Kidney epithelial cell (primary cell): ENCODE data around the gene LHFPL3. TPM values are rescaled to one million over a fixed set of nuclear protein-coding genes. Genes with fewer than 3 reads are reported as not detected.
A peak's percentile ranks its signal among the peaks of the same experiment; 100 is the strongest.

Experiments used
- DNase-seq: peaks from one replicate; pipeline ENCODE4 v3.0.0-alpha.2; 2010; ENCODE audit warnings: low read depth
- H3K27me3 ChIP-seq: 2 replicates; pipeline ENCODE4 v1.6.0; 2011; ENCODE audit warnings: low read length; ENCODE audit not compliant: control insufficient read depth, insufficient read depth
- H3K36me3 ChIP-seq: 2 replicates; pipeline ENCODE4 v1.5.1; 2011; ENCODE audit warnings: low read length; ENCODE audit not compliant: control insufficient read depth, insufficient read depth
- H3K4me3 ChIP-seq: 2 replicates; pipeline ENCODE4 v1.5.1; 2011; ENCODE audit warnings: low read depth, mild to moderate bottlenecking, control low read depth, low read length
- total RNA-seq: library from RNA; depleted of rRNA; stranded (reverse); fragments of >200 nt; gene quantifications from 2 replicates; pipeline ENCODE4 v1.2.3, GENCODE V29; 2015
- TF ChIP-seq, protein P1 (sequence below): IDR thresholded peaks from 2 replicates; pipeline ENCODE4 v1.5.1; 2011; ENCODE audit warnings: mild to moderate bottlenecking, moderate library complexity, low read length, control low read depth, inconsistent platforms; ENCODE audit not compliant: insufficient read depth, poor library complexity, severe bottlenecking

Gene LHFPL3
- total RNA-seq, 1 donor from 2014 or later: not detected

DNA sequence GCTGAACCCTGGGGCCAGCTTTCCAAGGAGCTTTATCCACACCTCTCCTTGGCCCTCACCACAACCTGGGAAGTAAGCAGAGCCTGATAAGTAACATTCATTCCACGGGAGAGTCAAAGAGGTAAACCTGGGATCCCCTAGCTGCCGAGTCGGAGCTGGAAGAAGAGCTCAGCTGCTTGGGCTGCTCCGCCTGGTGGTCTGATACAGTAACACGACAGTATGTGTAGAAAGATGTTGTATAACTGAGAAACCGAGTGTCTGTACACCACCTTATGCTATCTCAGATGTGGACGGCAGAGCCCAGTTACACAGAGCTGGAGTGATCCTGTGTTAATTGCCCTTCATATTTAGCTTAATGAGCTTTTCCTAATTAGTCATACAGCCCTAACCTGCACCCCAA is 534.3 kb downstream of the LHFPL3 start:
- TF ChIP-seq, protein P1, sequence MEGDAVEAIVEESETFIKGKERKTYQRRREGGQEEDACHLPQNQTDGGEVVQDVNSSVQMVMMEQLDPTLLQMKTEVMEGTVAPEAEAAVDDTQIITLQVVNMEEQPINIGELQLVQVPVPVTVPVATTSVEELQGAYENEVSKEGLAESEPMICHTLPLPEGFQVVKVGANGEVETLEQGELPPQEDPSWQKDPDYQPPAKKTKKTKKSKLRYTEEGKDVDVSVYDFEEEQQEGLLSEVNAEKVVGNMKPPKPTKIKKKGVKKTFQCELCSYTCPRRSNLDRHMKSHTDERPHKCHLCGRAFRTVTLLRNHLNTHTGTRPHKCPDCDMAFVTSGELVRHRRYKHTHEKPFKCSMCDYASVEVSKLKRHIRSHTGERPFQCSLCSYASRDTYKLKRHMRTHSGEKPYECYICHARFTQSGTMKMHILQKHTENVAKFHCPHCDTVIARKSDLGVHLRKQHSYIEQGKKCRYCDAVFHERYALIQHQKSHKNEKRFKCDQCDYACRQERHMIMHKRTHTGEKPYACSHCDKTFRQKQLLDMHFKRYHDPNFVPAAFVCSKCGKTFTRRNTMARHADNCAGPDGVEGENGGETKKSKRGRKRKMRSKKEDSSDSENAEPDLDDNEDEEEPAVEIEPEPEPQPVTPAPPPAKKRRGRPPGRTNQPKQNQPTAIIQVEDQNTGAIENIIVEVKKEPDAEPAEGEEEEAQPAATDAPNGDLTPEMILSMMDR: no peak
- DNase-seq: no peak
- no peaks in the 10 kb centered on the region for H3K36me3 ChIP-seq
- H3K27me3 ChIP-seq: no peaks in the 10 kb centered on the region
- no peak overlapping the region for H3K4me3 ChIP-seq

DNA sequence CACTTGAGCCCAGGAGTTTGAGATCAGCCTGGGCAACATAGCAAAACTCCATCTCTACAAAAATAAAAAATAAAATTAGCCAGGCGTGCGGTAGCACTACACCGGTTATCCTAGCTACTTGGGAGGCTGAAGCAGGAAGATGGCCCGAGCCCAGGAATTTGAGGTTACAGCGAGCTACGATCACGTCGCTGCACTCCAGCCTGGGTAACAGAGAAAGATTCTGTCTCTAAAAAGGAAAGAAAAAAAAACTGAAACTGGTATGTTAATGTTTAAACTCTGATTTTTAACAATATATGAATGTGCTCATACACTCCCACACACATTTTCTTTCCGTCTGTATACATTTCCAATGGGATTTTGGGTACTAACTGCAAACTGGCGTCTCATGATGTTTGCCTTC is 545.0 kb downstream of the LHFPL3 start:
- TF ChIP-seq, protein P1: no peak
- no peaks in the 10 kb centered on the region for H3K27me3 ChIP-seq
- no peaks in the 10 kb centered on the region for H3K36me3 ChIP-seq

DNA sequence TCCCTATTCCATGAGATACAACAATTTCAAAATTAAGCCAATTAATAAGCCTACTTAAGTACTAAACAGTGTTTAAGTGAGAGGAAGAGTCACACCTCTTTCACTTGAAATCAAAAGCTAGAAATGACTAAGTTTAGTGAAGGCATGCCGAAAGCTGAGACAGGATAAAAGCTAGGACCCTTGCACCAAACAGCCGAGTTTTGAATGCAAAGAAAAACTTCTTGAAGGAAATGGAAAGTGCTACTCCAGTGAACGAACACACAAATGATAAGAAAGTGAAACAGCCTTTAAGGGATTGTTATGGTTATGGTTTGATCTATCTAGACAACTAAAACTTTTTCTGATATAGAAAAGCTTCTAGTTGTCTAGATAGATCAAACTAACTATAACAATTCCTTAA is 550.2 kb downstream of the LHFPL3 start:
- Histone ChIP-seq H3K36me3 (no peaks in the 10 kb centered on the region), H3K27me3 (no peaks in the 10 kb centered on the region), H3K4me3 (no peak overlapping the region)
- TF ChIP-seq, protein P1: no peak
- no peak for DNase-seq

More for the DNA sequence above, 545.0 kb downstream of the LHFPL3 start:
- DNase-seq: no peak
- no peak overlapping the region for H3K4me3 ChIP-seq

DNA sequence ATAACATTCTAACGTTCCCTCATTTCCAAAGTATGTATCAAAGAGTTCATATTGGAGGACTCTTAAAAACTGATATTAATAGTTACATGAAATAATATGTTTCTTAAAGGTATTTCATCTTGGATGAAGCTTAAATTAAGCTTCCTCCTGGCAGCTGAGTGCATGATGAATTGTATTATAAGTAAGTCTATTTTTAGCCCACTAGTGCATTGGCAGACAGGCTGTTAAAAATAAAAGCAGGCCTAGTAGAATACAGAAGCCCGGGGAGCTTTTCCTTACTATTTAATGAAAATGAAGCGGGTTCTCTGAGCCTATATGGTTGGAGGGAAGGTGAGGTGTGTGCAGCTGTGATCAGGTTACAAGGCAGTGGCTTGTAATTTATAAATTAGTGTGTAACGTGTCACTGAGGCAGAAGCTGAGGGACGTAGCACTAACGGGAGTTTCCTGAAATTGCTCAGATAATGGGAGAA is 554.9 kb downstream of the LHFPL3 start:
- TF ChIP-seq, protein P1: no peak
- H3K4me3 ChIP-seq: no peak overlapping the region
- H3K36me3 ChIP-seq: no peaks in the 10 kb centered on the region
- no peak for DNase-seq
- no peaks in the 10 kb centered on the region for H3K27me3 ChIP-seq

DNA sequence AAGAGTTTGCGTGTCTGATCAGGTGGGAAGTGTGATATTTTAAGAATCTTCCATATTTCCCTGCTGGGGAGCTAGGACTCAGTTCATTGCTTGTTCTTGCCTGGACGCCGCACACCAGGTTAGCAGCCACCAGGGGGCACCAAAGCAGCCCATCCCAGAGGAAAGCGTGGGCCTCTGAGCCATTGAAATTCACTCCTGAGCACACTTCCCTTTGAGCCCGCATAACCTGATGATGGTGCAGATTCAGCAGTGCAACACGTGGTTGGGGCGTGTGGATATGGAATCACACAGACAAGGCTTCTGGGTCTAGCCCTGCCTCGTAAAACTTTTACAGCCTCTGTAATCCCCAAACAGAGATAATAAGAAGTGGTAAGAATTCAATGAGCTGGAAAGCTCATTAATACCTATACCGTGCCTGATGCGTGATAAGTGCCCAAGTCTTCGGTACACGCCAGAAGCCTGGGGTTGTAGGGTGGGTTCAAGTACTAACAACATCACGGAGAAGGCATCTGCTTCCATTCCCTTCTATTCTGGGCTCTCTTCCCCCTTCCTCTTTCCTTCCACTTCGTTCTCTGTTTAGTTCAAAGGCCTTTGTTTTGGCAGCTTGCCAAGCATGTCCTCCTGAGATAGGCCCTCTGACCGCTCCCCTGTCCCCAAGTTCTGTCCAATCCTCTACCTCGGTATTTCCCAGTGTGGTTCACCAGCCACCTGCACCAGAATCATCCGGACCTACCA is 555.5 kb downstream of the LHFPL3 start:
- Histone ChIP-seq H3K4me3 (no peak overlapping the region), H3K36me3 (no peaks in the 10 kb centered on the region), H3K27me3 (no peaks in the 10 kb centered on the region)
- TF ChIP-seq, protein P1: peak; percentile 96
- DNase-seq: peak; percentile 61

DNA sequence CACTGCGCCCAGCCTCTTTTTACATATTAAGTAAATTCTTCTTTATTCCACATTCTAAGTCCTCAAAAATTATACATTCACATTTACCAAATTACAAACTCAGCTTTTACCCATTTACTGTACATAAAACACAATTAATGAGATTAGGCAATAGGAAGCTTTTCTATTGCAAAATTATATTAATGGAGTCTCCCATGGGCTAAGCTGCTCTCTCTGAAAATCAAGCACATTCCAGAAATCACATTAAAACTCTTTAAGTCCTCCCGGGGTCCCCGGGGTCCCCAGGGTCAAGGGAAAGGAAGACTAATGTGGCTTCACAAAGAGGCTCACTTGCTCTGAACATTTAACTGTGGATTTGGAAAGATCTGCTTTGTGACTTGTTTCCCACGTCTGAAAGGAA is 558.2 kb downstream of the LHFPL3 start:
- Histone ChIP-seq H3K4me3 (no peak overlapping the region), H3K27me3 (no peaks in the 10 kb centered on the region), H3K36me3 (no peaks in the 10 kb centered on the region)
- DNase-seq: no peak
- TF ChIP-seq, protein P1: no peak
